HL-60 (cell line): ENCODE measurements around the gene EPB41.

ENCODE experiments used
- DNase-seq, 2 experiments: peaks; one replicate each; pipeline ENCODE4 v3.0.0-alpha.2; 2010 to 2020; ENCODE audit warnings: low read depth in 1 of 2, low spot score in 1 of 2
- H3K27ac ChIP-seq: fragments of 250-450 bp; sonication (Bioruptor Pico); replicated peaks from 2 replicates; pipeline ENCODE4 v1.5.1; 2020; ENCODE audit warnings: mild to moderate bottlenecking, moderate library complexity
- H3K27me3 ChIP-seq: fragments of 250-450 bp; sonication (Bioruptor Pico); 2 replicates; pipeline ENCODE4 v1.5.1; 2021; ENCODE audit warnings: mild to moderate bottlenecking, moderate library complexity; ENCODE audit not compliant: insufficient read depth, poor library complexity, severe bottlenecking
- H3K4me3 ChIP-seq: replicated peaks from 2 replicates; pipeline ENCODE4 v1.5.1; 2011; ENCODE audit warnings: mild to moderate bottlenecking, control low read depth, low read length; ENCODE audit not compliant: insufficient read depth
- CTCF ChIP-seq: IDR thresholded peaks from one replicate; pipeline ENCODE4 v1.5.1; 2011; ENCODE audit warnings: low read length, control low read depth, inconsistent platforms; ENCODE audit not compliant: insufficient read depth
- GABPA ChIP-seq: IDR thresholded peaks from 2 replicates; pipeline ENCODE4 v1.6.1; 2012; ENCODE audit warnings: low read depth
- POLR2AphosphoS5 ChIP-seq: IDR thresholded peaks from 2 replicates; pipeline ENCODE4 v1.6.1; 2012; ENCODE audit warnings: low read depth
- REST ChIP-seq: IDR thresholded peaks from 2 replicates; pipeline ENCODE4 v1.6.1; 2012; ENCODE audit warnings: low read depth; ENCODE audit not compliant: insufficient replicate concordance
- SPI1 ChIP-seq: IDR thresholded peaks from 2 replicates; pipeline ENCODE4 v1.6.1; 2012; ENCODE audit warnings: low read depth, mild to moderate bottlenecking, borderline replicate concordance

EPB41 gene

GRCh38 chr1:28984311-28984684 is 69.9 kb downstream of the EPB41 start:
- no peak overlapping the region for H3K4me3 ChIP-seq
- no peak overlapping the region for H3K27ac ChIP-seq
- TF ChIP-seq POLR2AphosphoS5 (no peak), SPI1 (no peak), GABPA (no peak), CTCF (no peak), REST (no peak)
- DNase-seq, result no peak
- H3K27me3 ChIP-seq, result no peaks in the 10 kb centered on the region

GRCh38 chr1:28985427-28985826 is 71.1 kb downstream of the EPB41 start:
- Histone ChIP-seq H3K4me3 (no peak overlapping the region), H3K27ac (no peak overlapping the region), H3K27me3 (no peaks in the 10 kb centered on the region)
- TF ChIP-seq SPI1 (no peak), CTCF (no peak), GABPA (no peak), POLR2AphosphoS5 (no peak), REST (no peak)
- no peak for DNase-seq

- H3K27me3 ChIP-seq, result no peaks in the 10 kb centered on the region
- TF ChIP-seq SPI1, result no peak
- TF ChIP-seq CTCF, result no peak
- TF ChIP-seq POLR2AphosphoS5, result no peak
- no peak for TF ChIP-seq REST
- no peak for TF ChIP-seq GABPA
- no peak overlapping the region for H3K27ac ChIP-seq
- DNase-seq, result peak in 1 of 2 experiments; percentile 8
- no peak overlapping the region for H3K4me3 ChIP-seq
These were observed 72.0 kb downstream of the EPB41 start for GRCh38 chr1:28986306-28986910.
